ENCODE measurements around the gene PRAC1. TPM values are rescaled to one million over a fixed set of nuclear protein-coding genes. Genes with fewer than 3 reads are reported as not detected.

PRAC1 gene
- total and polyA plus RNA-seq, 10 of the 15 experiments (the other 5 are each of a cell fraction or from before 2014, with no cell fraction given): not detected

DNA sequence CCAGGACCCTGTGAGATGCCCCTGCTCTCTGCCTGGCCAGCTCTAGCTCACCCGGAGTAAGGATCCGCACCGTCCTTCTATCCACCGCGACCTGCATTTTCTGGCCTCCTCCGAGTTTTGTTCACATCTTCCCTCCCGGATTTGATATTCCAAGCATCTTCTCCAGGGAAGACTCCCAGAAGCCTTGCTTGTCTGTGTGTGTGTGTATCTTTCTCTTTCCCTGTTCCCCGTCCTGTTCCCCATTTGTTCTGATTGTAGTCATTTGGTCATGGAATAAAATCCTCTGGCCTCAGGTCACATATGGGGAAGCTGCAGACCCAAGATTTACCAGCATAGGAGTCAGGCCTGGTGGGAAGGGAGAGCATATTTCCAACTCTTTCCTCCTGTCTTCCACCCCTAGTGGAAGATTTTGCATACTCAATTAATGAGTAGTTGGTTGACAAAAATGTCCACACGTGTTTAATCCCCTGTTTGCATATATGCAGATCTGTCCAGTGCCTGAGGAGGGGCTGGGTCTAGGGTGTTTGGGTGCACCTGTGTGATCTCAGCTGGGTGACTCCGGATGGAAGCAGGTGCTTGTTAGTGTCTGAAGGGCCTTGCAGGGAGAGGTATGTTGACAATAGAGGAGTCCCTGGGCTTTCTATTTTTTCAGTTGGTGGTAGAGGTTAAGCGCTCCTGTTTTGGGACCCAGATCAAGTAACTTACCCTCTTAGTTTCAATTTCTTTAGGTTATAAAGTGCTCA is 1.9 kb downstream of the PRAC1 start:
- H3K9me3 ChIP-seq (replicated peaks; ENCODE audit: control insufficient read depth, insufficient read depth, low read length): no peaks in the 10 kb centered on the region; the same call in 2 of the 3 replicates
- TF ChIP-seq EZH2 (IDR thresholded peaks at IDR 0.05; ENCODE audit: borderline replicate concordance, control insufficient read depth, low read depth, low read length) (0 out of 2 replicates have a peak, but pooled peaks have one; percentile 71), TCF12 (IDR thresholded peaks at IDR 0.05; ENCODE audit: low read depth, low read length) (no peak)
- ChIA-PET CTCF (interaction anchor here (7.5 kb wide), 1 partner anchor 40 kb away, joined by 56 read pairs; no protein-coding TSS in a partner anchor), SMC1A (ENCODE audit: uncharacterized antibody, unreplicated experiment) (interaction anchor here (0.8 kb wide), 1 partner anchor 159 kb away, joined by 3 read pairs; no protein-coding TSS in a partner anchor), RAD21 (ENCODE audit: unreplicated experiment) (interaction anchor here (1.1 kb wide), 1 partner anchor 158 kb away, joined by 4 read pairs; no protein-coding TSS in a partner anchor), POLR2A (interaction anchor here (0.5 kb wide), 1 partner anchor 11 kb away, joined by 3 read pairs; no protein-coding TSS in a partner anchor)
- intact Hi-C loops (cut with micrococcal nuclease; ENCODE audit: unreplicated experiment): loop anchor here (5.0 kb wide), 1 partner anchor 72 kb away; no protein-coding TSS in a partner anchor
- no peaks in the 10 kb centered on the region for H3K36me3 ChIP-seq (ENCODE audit: control insufficient read depth in 2 of 2, insufficient read depth in 2 of 2, low read length in 1 of 2)
- FAIRE-seq (no peak), ATAC-seq (no peak), DNase-seq (ENCODE audit: low read depth, low spot score) (no peak)
- in situ Hi-C loops (cut with MboI): no loop called here
- no peak overlapping the region for H3K27ac ChIP-seq (ENCODE audit: control insufficient read depth, insufficient read depth)
- no peak overlapping the region for H2AFZ ChIP-seq (ENCODE audit: control insufficient read depth, low read depth, low read length)
- no peak overlapping the region for H3K4me3 ChIP-seq
- H3K4me2 ChIP-seq (ENCODE audit: control insufficient read depth, insufficient read depth): no peak overlapping the region
- no peaks in the 10 kb centered on the region for H3K79me2 ChIP-seq (ENCODE audit: control insufficient read depth, insufficient read depth, low read length)
- no TSS peak for BruUV-seq (replicated peaks)
- H3K27me3 ChIP-seq (replicated peaks in 1 of 2; ENCODE audit: control insufficient read depth in 2 of 2, insufficient read depth in 2 of 2, low read length in 1 of 2): peaks cover 26 to 51% of the 10 kb centered on the region in 2 experiments
- 37% methylated on average over 11 of the region's 11 CpGs for WGBS (ENCODE audit: insufficient coverage, insufficient replicate concordance, low lambda C conversion rate, missing lambda C conversion rate)
- no peak overlapping the region for H3K9ac ChIP-seq (ENCODE audit: control insufficient read depth, insufficient read depth, low read length)
- no peaks in the 10 kb centered on the region; the same call in 1 of the 2 replicates for H3K4me1 ChIP-seq (ENCODE audit: control insufficient read depth, insufficient read depth, low read length)
- no peaks in the 10 kb centered on the region for H4K20me1 ChIP-seq (ENCODE audit: control insufficient read depth, insufficient read depth)

DNA sequence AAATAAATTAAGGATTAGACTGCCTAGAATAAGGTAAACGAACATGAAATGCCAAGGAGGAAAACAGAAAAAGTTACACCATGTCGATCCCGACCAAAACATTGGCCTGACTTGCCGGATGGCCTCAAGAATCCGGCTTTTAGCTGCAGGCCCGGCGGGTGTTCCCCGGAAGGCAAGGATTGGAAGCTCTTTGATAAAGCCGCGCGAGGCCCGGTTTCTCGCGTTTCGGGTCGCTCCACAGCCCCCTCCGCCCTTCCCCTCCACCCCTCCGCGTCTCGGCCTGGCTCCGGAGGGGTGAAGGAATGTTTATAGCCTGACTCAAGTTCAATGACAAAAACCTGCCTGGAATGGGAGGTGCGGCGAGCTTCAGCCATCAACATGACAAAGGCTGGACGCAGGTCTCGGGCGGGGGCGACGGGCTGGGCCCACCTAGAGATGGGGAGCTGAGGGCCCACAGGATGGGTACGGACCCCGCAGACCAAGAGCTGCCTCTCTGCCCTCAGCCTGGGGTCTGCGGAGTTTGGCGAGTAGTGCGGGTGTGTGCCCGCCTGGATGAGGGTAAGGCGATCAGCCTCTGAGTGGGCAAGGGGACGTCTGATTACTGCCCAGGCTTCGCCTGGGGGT is 2.6 kb downstream of the PRAC1 start:
- H3K9ac ChIP-seq (ENCODE audit: control insufficient read depth, insufficient read depth, low read length): no peak overlapping the region
- ChIA-PET CTCF (interaction anchor here (7.5 kb wide), 1 partner anchor 39 kb away, joined by 56 read pairs; no protein-coding TSS in a partner anchor), POLR2A (no interaction called here), SMC1A (ENCODE audit: uncharacterized antibody, unreplicated experiment) (interaction anchor here (1.4 kb wide), 1 partner anchor 71 kb away, joined by 3 read pairs; no protein-coding TSS in a partner anchor), RAD21 (ENCODE audit: unreplicated experiment) (no interaction called here)
- H2AFZ ChIP-seq (ENCODE audit: control insufficient read depth, low read depth, low read length): no peak overlapping the region
- H3K9me3 ChIP-seq (replicated peaks; ENCODE audit: control insufficient read depth, insufficient read depth, low read length): no peaks in the 10 kb centered on the region; the same call in 2 of the 3 replicates
- DNase-seq (ENCODE audit: low read depth, low spot score): no peak
- BruUV-seq (replicated peaks): no TSS peak
- WGBS (ENCODE audit: insufficient coverage, insufficient replicate concordance, low lambda C conversion rate, missing lambda C conversion rate): 40% methylated on average over 37 of the region's 37 CpGs
- no peaks in the 10 kb centered on the region for H4K20me1 ChIP-seq (ENCODE audit: control insufficient read depth, insufficient read depth)
- H3K36me3 ChIP-seq (ENCODE audit: control insufficient read depth in 2 of 2, insufficient read depth in 2 of 2, low read length in 1 of 2): no peaks in the 10 kb centered on the region
- no peak overlapping the region for H3K4me3 ChIP-seq
- in situ Hi-C loops (cut with MboI) (no loop called here), intact Hi-C loops (cut with micrococcal nuclease; ENCODE audit: unreplicated experiment) (loop anchor here (5.0 kb wide), 1 partner anchor 73 kb away; no protein-coding TSS in a partner anchor)
- no peaks in the 10 kb centered on the region; the same call in 1 of the 2 replicates for H3K4me1 ChIP-seq (ENCODE audit: control insufficient read depth, insufficient read depth, low read length)
- H3K79me2 ChIP-seq (ENCODE audit: control insufficient read depth, insufficient read depth, low read length): no peaks in the 10 kb centered on the region
- H3K27ac ChIP-seq (ENCODE audit: control insufficient read depth, insufficient read depth): no peak overlapping the region
- FAIRE-seq: no peak
- H3K27me3 ChIP-seq (replicated peaks in 1 of 2; ENCODE audit: control insufficient read depth in 2 of 2, insufficient read depth in 2 of 2, low read length in 1 of 2): peaks cover 24 to 51% of the 10 kb centered on the region in 2 experiments
- ATAC-seq: no peak
- no peak overlapping the region for H3K4me2 ChIP-seq (ENCODE audit: control insufficient read depth, insufficient read depth)
- TF ChIP-seq, protein P1, sequence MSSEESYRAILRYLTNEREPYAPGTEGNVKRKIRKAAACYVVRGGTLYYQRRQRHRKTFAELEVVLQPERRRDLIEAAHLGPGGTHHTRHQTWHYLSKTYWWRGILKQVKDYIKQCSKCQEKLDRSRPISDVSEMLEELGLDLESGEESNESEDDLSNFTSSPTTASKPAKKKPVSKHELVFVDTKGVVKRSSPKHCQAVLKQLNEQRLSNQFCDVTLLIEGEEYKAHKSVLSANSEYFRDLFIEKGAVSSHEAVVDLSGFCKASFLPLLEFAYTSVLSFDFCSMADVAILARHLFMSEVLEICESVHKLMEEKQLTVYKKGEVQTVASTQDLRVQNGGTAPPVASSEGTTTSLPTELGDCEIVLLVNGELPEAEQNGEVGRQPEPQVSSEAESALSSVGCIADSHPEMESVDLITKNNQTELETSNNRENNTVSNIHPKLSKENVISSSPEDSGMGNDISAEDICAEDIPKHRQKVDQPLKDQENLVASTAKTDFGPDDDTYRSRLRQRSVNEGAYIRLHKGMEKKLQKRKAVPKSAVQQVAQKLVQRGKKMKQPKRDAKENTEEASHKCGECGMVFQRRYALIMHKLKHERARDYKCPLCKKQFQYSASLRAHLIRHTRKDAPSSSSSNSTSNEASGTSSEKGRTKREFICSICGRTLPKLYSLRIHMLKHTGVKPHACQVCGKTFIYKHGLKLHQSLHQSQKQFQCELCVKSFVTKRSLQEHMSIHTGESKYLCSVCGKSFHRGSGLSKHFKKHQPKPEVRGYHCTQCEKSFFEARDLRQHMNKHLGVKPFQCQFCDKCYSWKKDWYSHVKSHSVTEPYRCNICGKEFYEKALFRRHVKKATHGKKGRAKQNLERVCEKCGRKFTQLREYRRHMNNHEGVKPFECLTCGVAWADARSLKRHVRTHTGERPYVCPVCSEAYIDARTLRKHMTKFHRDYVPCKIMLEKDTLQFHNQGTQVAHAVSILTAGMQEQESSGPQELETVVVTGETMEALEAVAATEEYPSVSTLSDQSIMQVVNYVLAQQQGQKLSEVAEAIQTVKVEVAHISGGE (CRISPR knock-in tag; IDR thresholded peaks at IDR 0.05): no peak
- TF ChIP-seq, protein P2, sequence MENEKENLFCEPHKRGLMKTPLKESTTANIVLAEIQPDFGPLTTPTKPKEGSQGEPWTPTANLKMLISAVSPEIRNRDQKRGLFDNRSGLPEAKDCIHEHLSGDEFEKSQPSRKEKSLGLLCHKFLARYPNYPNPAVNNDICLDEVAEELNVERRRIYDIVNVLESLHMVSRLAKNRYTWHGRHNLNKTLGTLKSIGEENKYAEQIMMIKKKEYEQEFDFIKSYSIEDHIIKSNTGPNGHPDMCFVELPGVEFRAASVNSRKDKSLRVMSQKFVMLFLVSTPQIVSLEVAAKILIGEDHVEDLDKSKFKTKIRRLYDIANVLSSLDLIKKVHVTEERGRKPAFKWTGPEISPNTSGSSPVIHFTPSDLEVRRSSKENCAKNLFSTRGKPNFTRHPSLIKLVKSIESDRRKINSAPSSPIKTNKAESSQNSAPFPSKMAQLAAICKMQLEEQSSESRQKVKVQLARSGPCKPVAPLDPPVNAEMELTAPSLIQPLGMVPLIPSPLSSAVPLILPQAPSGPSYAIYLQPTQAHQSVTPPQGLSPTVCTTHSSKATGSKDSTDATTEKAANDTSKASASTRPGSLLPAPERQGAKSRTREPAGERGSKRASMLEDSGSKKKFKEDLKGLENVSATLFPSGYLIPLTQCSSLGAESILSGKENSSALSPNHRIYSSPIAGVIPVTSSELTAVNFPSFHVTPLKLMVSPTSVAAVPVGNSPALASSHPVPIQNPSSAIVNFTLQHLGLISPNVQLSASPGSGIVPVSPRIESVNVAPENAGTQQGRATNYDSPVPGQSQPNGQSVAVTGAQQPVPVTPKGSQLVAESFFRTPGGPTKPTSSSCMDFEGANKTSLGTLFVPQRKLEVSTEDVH (IDR thresholded peaks at IDR 0.05; ENCODE audit: low read depth, partially characterized antibody): no peak

Data from GM12878 (cell line).